GM12875 (cell line): ENCODE results near the gene CWC27.

Experiments
- H3K4me3 ChIP-seq: one replicate; pipeline ENCODE4 v1.5.1; 2011; ENCODE audit warnings: low read depth, low read length, control low read depth
- TF ChIP-seq, protein P1 (sequence below): IDR thresholded peaks from 2 replicates; pipeline ENCODE4 v1.5.1; 2011; ENCODE audit warnings: low read depth, mild to moderate bottlenecking, control low read depth, inconsistent platforms, low read length, moderate library complexity, borderline replicate concordance; ENCODE audit not compliant: insufficient read depth

Gene CWC27

DNA sequence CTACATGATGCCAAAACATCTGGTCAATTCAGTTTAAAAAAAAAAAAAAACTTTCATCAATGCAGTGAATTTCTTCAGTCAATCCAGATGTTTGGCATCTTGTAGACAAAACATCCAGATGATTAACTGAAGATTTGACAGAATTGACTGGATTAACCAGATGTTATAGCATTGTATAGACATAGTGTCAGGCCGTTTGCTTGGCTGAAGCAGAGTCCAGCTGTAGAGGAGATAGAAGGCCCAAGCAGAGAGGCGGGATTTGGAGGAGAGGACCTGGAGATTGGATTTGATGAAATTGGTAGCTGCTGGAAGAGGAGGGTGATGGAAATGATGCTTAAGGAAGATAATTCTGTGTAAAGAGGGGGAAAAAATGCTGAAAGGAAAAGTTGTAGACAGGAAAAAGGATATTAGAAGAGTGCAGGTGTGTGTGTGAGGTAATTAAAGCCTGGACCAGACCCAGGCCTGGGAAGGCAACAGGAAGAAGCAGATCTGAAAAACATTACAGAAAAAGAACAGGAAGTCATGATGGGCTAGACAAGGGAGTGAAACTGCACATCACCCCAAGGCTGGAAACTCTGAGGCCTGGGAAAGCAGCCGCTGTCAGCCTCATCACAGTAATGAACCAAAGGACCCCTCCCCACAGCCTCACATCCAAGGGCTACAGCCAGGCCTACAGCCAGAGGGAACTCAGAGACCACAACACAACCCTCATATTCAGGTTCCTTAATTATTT lies 258.3 kb downstream of the CWC27 start:
- no peak overlapping the region for H3K4me3 ChIP-seq
- TF ChIP-seq, protein P1, sequence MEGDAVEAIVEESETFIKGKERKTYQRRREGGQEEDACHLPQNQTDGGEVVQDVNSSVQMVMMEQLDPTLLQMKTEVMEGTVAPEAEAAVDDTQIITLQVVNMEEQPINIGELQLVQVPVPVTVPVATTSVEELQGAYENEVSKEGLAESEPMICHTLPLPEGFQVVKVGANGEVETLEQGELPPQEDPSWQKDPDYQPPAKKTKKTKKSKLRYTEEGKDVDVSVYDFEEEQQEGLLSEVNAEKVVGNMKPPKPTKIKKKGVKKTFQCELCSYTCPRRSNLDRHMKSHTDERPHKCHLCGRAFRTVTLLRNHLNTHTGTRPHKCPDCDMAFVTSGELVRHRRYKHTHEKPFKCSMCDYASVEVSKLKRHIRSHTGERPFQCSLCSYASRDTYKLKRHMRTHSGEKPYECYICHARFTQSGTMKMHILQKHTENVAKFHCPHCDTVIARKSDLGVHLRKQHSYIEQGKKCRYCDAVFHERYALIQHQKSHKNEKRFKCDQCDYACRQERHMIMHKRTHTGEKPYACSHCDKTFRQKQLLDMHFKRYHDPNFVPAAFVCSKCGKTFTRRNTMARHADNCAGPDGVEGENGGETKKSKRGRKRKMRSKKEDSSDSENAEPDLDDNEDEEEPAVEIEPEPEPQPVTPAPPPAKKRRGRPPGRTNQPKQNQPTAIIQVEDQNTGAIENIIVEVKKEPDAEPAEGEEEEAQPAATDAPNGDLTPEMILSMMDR: no peak

DNA sequence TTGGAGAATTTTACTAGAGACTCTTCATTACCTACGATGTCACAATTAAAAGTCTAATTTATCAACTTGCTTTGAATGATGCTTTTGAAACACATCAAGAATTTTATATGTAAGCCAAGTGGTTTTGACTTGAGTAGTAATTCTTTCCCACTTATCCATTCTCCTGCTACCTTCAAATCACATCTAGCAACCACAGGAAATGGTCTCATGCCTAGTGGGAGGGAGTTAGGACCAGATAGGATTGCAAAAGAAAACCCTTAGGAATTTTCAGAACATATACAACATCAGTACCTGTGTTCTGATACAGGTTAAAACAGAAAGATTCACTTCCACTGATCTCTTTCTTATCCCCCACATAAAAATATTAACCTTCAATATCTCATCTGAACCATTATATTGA lies 260.4 kb downstream of the CWC27 start:
- TF ChIP-seq, protein P1: no peak

DNA sequence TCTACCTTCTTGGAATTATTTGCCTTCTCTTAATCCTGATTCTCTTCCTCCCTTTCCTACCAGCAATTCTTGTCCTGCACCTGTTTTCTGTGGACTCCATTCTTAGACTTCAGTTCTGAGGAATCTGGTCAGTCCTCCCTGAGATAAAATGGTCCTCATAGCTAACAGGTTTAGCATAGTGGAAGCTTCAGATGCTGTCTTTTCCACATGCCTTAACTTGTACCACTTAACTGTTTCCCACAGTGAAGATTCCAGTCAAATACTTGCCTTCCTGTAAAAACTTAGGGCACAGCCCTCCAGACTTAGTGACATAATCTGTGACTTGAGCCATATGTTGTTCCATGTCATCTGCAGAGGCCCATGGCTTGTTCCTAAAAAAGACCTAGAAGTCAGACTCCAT lies 261.3 kb downstream of the CWC27 start:
- TF ChIP-seq, protein P1: no peak
- H3K4me3 ChIP-seq: no peak overlapping the region

More for the DNA sequence above, 260.4 kb downstream of the CWC27 start:
- H3K4me3 ChIP-seq: no peak overlapping the region

DNA sequence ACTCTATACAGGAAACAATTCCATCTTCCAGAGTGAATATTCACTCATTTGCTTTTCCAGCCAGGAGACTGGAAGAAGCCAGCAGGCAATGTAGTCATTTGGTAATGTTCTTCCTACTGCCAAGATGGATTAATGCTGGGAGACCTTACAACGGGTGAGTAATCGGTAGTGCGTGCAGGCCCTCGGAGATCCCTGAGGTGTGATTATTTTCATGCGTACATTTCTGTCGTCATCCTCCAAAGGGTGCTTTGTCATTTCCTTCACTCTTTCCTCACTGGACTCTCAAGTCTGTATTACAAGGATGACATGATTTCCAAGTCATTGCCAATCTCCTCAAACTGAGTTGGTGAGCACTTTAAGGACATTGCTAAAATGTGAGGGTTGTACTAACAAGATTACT lies 263.5 kb downstream of the CWC27 start:
- TF ChIP-seq, protein P1: no peak
- no peak overlapping the region for H3K4me3 ChIP-seq

DNA sequence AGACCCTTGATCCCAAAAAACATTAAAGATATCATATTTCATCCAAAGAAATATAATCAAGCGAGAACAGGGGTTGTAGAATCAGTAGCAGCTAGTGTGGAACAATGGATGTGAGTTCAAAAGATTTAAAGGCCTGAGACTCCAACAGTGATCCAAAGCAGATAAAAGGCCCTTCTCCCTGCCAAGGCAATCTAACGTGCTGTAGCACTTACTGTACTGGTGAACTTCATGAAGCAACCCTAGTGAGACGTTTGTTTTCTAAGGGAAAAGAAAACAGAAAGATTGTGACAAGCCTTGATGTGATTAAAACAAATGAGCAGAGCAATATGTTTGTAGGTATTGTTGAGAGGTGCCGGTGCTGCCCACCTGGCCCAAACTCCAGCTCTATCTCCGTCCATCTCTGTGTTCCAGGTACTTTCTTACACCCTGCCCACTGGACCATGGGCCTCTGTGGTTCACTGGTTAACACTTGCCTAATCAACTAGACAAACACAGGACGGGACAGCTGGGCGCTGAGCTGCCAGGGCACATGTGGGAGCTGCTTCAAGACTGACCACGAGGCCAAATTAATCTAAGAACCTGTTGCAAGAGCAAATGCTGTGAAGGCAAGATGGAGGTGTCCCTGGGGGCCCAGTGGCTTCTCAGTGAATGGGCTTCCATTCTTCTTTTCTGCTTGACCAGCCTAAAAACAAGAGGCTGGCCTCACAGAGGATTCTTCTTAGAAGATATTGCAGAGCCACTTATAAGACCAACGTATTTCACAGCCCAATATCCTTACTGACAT lies 265.5 kb downstream of the CWC27 start:
- H3K4me3 ChIP-seq: no peak overlapping the region
- TF ChIP-seq, protein P1: no peak

DNA sequence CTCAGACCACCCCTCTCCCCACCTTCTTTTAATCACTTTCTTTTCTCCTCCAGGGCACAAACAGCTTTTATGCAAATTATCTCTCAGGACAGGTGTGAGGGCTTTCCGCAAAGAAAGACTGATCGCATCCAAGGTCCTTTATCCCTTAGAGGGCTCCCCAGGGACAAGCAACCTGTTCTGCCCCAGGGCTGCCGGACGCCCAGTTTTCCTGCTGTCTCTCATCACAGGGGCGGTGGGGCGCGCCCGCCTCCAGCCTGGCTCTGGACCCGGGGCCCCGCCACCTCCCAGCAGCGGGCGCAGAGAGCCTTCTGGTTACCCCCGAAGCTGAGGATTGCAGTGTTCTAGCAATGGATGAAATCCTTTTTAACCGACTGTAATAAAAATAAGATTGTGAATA lies 266.1 kb downstream of the CWC27 start:
- TF ChIP-seq, protein P1: no peak
- no peak overlapping the region for H3K4me3 ChIP-seq
